Activated effector memory CD4-positive, alpha-beta T cell treated with Interleukin-2 at 50 U/mL for 16 hours (primary cell): ENCODE data around the gene COCH.
"Not testable (repeated sequence)": the region's sequence is repeated elsewhere in the genome, so short reads cannot be mapped to it uniquely, and the experiment has no call there.

Source experiments
- DNase-seq: peaks from one replicate; pipeline ENCODE4 v3.0.0-alpha.2; 2020

The COCH gene

GRCh38 chr14:30876692-30877091, 2.3 kb downstream of the COCH start:
- DNase-seq: no peak

- DNase-seq: no peak
Observed at GRCh38 chr14:30882431-30882830, 8.1 kb downstream of the COCH start.

- DNase-seq: no peak
Observed at GRCh38 chr14:30883508-30884294, 9.3 kb downstream of the COCH start.

- DNase-seq: no peak
Observed at GRCh38 chr14:30884901-30885300, 10.5 kb downstream of the COCH start.

GRCh38 chr14:30885840-30886740, 11.7 kb downstream of the COCH start:
- DNase-seq: no peak

GRCh38 chr14:30888480-30889243, 14.3 kb downstream of the COCH start:
- DNase-seq: no peak

- DNase-seq: no peak
Observed at GRCh38 chr14:30889244-30889594, 14.9 kb downstream of the COCH start.

GRCh38 chr14:30893819-30894218, 19.5 kb downstream of the COCH start:
- no peak for DNase-seq

GRCh38 chr14:30894923-30895515, 20.7 kb downstream of the COCH start:
- no peak for DNase-seq

GRCh38 chr14:30896435-30896834, 22.1 kb downstream of the COCH start:
- no peak for DNase-seq

GRCh38 chr14:30897121-30897520, 22.8 kb downstream of the COCH start:
- not testable (repeated sequence) for DNase-seq

GRCh38 chr14:30903285-30904124, 29.1 kb downstream of the COCH start:
- no peak for DNase-seq

GRCh38 chr14:30906752-30907658, 32.6 kb downstream of the COCH start:
- DNase-seq: no peak

- no peak for DNase-seq
Observed at GRCh38 chr14:30907659-30908057, 33.3 kb downstream of the COCH start.

- no peak for DNase-seq
Observed at GRCh38 chr14:30908826-30909225, 34.5 kb downstream of the COCH start.

- no peak for DNase-seq
Observed at GRCh38 chr14:30914812-30915211, 40.5 kb downstream of the COCH start.

GRCh38 chr14:30915596-30915995, 41.2 kb downstream of the COCH start:
- no peak for DNase-seq

- DNase-seq: no peak
Observed at GRCh38 chr14:30921305-30921704, 46.9 kb downstream of the COCH start.

GRCh38 chr14:30921788-30922187, 47.4 kb downstream of the COCH start:
- DNase-seq: no peak

GRCh38 chr14:30925254-30925653, 50.9 kb downstream of the COCH start:
- DNase-seq: no peak

GRCh38 chr14:30928462-30928861, 54.1 kb downstream of the COCH start:
- DNase-seq: no peak
